Testis (tissue), 2 donors: ENCODE results near the gene PRELID1.

ENCODE experiments used
- CTCF ChIP-seq, 3 experiments: fragments of 450-650 bp in 2 of 3; fragments of 200-600 bp in 1 of 3; sonication (generic) in 1 of 3; IDR thresholded peaks; one replicate each; pipeline ENCODE4 v1.5.1; 2016 to 2019; ENCODE audit warnings: antibody characterized with exemption in 3 of 3, mild to moderate bottlenecking in 2 of 3, moderate library complexity in 1 of 3
- POLR2A ChIP-seq: fragments of 450-650 bp; IDR thresholded peaks from one replicate; pipeline ENCODE4 v1.6.1; 2017; ENCODE audit warnings: antibody characterized with exemption, mild to moderate bottlenecking, moderate library complexity

DNA sequence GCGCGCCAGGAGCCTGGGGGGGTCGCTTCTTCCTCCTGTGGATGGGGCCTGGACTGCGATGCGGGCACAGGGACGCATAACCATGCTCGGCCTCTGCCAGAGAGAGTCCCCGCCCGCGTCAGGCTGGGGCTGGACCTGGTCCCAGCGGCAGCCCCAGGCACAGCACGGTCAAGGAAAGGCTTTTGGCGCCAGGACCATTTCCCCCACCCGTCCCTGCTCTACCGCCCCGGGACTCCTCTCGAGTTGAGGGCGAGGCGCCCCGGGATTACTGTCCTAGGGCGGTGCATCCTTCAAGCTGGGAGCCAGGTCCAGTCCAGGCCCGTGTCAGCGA lies 7.8 kb downstream of the PRELID1 start:
- TF ChIP-seq CTCF (IDR thresholded peaks at IDR 0.05) (no peak), POLR2A (no peak)
